ENCODE data around the gene PRICKLE4. TPM values are rescaled to one million over a fixed set of nuclear protein-coding genes. Genes with fewer than 3 reads are reported as not detected.

Gene PRICKLE4
- total RNA-seq, 1 experiment from 2014 or later, result 2.9 TPM

DNA sequence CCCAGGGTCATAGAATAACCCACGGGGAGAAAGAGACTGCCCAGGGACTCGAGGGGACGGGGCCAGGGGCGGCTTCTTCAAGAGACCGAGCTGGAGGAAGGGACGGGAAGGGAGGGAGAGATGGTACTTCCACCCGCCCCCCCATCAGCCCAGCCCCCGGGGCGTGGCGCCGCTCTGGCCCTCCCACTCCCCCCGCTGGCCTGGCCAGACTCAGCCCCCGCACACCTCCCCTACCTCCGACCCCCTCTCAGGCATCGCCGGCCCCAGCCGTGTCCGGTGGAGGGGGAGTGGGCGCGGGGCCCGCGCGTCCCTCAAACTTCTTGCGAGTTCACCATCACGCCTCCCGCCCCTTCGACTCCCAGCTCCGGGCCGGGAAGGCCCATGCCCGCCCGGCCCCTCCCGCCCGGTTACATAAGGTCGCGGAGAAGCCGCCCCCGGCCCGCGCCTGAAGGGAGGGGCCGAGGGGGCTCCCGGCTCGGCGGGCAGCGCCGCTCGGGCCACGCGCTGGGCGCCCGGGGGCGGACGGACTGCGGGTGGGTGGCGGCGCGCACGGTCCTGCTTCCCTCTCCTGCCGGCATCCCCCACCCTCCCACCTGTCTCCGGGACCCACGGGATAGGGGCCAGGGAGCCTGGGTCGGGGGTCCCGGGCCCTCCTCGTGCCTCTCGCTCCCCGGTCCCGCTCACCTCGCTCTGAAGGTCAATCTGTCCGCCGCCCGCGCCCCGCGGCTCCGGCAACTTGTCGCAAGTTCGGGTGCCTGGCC is 45.7 kb upstream of the PRICKLE4 start:
- peaks cover 13 to 26% of the 10 kb centered on the region in 2 experiments for H3K4me1 ChIP-seq (ENCODE audit: control insufficient read depth in 1 of 2, insufficient read depth in 2 of 2, low read length in 2 of 2)
- peak; percentile 45 for DNase-seq (ENCODE audit: low read depth, low spot score)
- peak overlapping the region; percentile 51 for H3K9ac ChIP-seq (ENCODE audit: low read length)
- H2AFZ ChIP-seq (ENCODE audit: low read depth, low read length, poor library complexity, severe bottlenecking), result no peak overlapping the region
- RAD21 ChIA-PET (ENCODE audit: low non-redundant PET in 1 of 2, low total read pairs in 2 of 2, uncharacterized antibody in 2 of 2, unreplicated experiment in 2 of 2), result interaction anchor here (0.6 to 1.4 kb wide), 2 partner anchors 21 to 1286 kb away, joined by 3 to 4 read pairs; partner anchors contain the start of gene RRP36 (in 1 of the 2)
- no peaks in the 10 kb centered on the region for H3K9me2 ChIP-seq (ENCODE audit: insufficient read depth)
- no peaks in the 10 kb centered on the region for H3K36me3 ChIP-seq (ENCODE audit: control insufficient read depth in 1 of 2, insufficient read depth in 2 of 2, low read length in 2 of 2)
- no peaks in the 10 kb centered on the region for H3K9me3 ChIP-seq (ENCODE audit: control insufficient read depth in 1 of 2, insufficient read depth in 1 of 2, low read depth in 1 of 2, low read length in 2 of 2)
- H4K20me1 ChIP-seq (ENCODE audit: insufficient read depth), result no peaks in the 10 kb centered on the region
- H3K27ac ChIP-seq (ENCODE audit: low read depth, low read length), result peak overlapping the region; percentile 75; the same call in 1 of the 2 replicates
- ATAC-seq, result peak; percentile 65
- intact Hi-C loops (cut with micrococcal nuclease), result loop anchor here (2.0 kb wide), 1 partner anchor 44 kb away; the partner anchor contains the start of gene FRS3
- BruUV-seq (replicated peaks), result no TSS peak
- TF ChIP-seq FOSL1 (IDR thresholded peaks at IDR 0.05; ENCODE audit: low read depth) (no peak), POLR2AphosphoS5 (IDR thresholded peaks at IDR 0.05; ENCODE audit: low read depth, low read length) (peak; percentile 60; the same call in 1 of the 2 replicates), CEBPB (IDR thresholded peaks at IDR 0.05; ENCODE audit: low read depth) (no peak), ZFX (IDR thresholded peaks at IDR 0.05) (peak; percentile 46; the same call in 1 of the 2 replicates), SIN3A (IDR thresholded peaks at IDR 0.05; ENCODE audit: low read depth) (no peak), ELF1 (IDR thresholded peaks at IDR 0.05; ENCODE audit: borderline replicate concordance, low read depth) (no peak), SP1 (IDR thresholded peaks at IDR 0.05; ENCODE audit: low read depth) (0 out of 2 replicates have a peak, but pooled peaks have one; percentile 18), EGR1 (IDR thresholded peaks at IDR 0.05; ENCODE audit: low read depth) (peak; percentile 49; the same call in 1 of the 2 replicates)
- TF ChIP-seq, protein P1, sequence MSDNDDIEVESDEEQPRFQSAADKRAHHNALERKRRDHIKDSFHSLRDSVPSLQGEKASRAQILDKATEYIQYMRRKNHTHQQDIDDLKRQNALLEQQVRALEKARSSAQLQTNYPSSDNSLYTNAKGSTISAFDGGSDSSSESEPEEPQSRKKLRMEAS (IDR thresholded peaks at IDR 0.05), result 0 out of 2 replicates have a peak, but pooled peaks have one; percentile 29
- POLR2A ChIA-PET, result interaction anchor here (0.8 kb wide), 1 partner anchor 9 kb away, joined by 3 read pairs; no protein-coding TSS in a partner anchor
- CTCF ChIA-PET, result interaction anchor here (0.8 to 2.7 kb wide), 8 partner anchors 15 to 495 kb away, joined by 3 to 19 read pairs (median 5); partner anchors contain the start of gene TOMM6
- peak overlapping the region; percentile 98 for H3K4me2 ChIP-seq (ENCODE audit: low read length)
- H3K79me2 ChIP-seq (ENCODE audit: insufficient read depth, low read length), result no peaks in the 10 kb centered on the region
- H3K4me3 ChIP-seq (replicated peaks in 1 of 2; ENCODE audit: low read depth in 1 of 2, low read length in 2 of 2), result peak overlapping the region; percentile 58 to 76
- no peaks in the 10 kb centered on the region for H3K27me3 ChIP-seq (ENCODE audit: insufficient read depth, low read length)

Data from HCT116 (cell line).